Ascending aorta (tissue), 2 donors: ENCODE measurements around the gene DRD2. TPM values are rescaled to one million over a fixed set of nuclear protein-coding genes. Genes with fewer than 3 reads are reported as not detected.

Experiments
- DNase-seq, 2 donors: peaks; one replicate each; pipeline ENCODE4 v3.0.0-alpha.2; 2019; ENCODE audit warnings: low spot score in 2 of 2
- H3K27ac ChIP-seq, 2 donors: fragments of 200-600 bp; sonication (generic); one replicate each; pipeline ENCODE4 v1.5.1; 2016 to 2017; ENCODE audit warnings: mild to moderate bottlenecking in 1 of 2
- H3K27me3 ChIP-seq: fragments of 200-600 bp; sonication (generic); one replicate; pipeline ENCODE4 v1.5.1; 2017
- H3K36me3 ChIP-seq, 2 donors: fragments of 200-600 bp; sonication (generic); one replicate each; pipeline ENCODE4 v1.5.1; 2016
- H3K4me1 ChIP-seq, 2 donors: fragments of 200-600 bp; sonication (generic); one replicate each; pipeline ENCODE4 v1.5.1; 2016 to 2017; ENCODE audit warnings: mild to moderate bottlenecking in 1 of 2
- H3K4me3 ChIP-seq, 2 donors: fragments of 200-600 bp; sonication (generic); one replicate each; pipeline ENCODE4 v1.5.1; 2016 to 2017; ENCODE audit warnings: mild to moderate bottlenecking in 1 of 2
- H3K9me3 ChIP-seq, 2 donors: fragments of 200-600 bp; sonication (generic); one replicate each; pipeline ENCODE4 v1.5.1; 2016
- intact Hi-C: fragments of 100-400 bp; cut with DNase I; formaldehyde crosslinking; loops from one replicate; pipeline ENCODE4 v1.15.1; 2023
- total RNA-seq: library from RNA; depleted of rRNA; stranded (reverse); fragments of >200 nt; gene quantifications from one replicate; pipeline ENCODE4 v1.1.0, GENCODE V29; 2016
- TF ChIP-seq, protein P1 (sequence below), 3 experiments: fragments of 200-600 bp in 2 of 3; fragments of 450-650 bp in 1 of 3; sonication (generic) in 2 of 3; IDR thresholded peaks; one replicate each; pipeline ENCODE4 v1.5.1; 2016 to 2019; ENCODE audit warnings: antibody characterized with exemption in 3 of 3, mild to moderate bottlenecking in 1 of 3, moderate library complexity in 1 of 3

DRD2 gene
- total RNA-seq, 1 donor from 2014 or later, result not detected

DNA sequence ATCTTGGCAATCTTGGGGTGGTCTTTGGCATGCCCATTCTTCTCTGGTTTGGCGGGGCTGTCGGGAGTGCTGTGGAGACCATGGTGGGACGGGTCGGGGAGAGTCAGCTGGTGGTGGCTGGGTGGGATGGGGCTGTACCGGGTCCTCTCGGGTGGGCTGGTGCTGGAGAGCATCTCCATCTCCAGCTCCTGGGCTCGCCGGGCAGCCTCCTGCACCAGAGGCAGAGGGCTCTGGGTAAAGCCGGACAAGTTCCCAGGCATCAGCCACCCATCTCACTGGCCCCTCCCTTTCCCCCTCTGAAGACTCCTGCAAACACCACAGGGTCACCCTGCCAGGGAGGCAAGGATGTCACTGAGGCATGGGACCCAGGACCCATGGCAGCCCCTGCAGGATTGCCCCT lies 62.5 kb downstream of the DRD2 start:
- intact Hi-C loops, result no loop called here
- Histone ChIP-seq H3K27ac (no peak overlapping the region), H3K4me1 (no peaks in the 10 kb centered on the region), H3K4me3 (no peak overlapping the region), H3K27me3 (no peaks in the 10 kb centered on the region), H3K36me3 (no peaks in the 10 kb centered on the region), H3K9me3 (no peaks in the 10 kb centered on the region)
- no peak for DNase-seq
- TF ChIP-seq, protein P1, sequence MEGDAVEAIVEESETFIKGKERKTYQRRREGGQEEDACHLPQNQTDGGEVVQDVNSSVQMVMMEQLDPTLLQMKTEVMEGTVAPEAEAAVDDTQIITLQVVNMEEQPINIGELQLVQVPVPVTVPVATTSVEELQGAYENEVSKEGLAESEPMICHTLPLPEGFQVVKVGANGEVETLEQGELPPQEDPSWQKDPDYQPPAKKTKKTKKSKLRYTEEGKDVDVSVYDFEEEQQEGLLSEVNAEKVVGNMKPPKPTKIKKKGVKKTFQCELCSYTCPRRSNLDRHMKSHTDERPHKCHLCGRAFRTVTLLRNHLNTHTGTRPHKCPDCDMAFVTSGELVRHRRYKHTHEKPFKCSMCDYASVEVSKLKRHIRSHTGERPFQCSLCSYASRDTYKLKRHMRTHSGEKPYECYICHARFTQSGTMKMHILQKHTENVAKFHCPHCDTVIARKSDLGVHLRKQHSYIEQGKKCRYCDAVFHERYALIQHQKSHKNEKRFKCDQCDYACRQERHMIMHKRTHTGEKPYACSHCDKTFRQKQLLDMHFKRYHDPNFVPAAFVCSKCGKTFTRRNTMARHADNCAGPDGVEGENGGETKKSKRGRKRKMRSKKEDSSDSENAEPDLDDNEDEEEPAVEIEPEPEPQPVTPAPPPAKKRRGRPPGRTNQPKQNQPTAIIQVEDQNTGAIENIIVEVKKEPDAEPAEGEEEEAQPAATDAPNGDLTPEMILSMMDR (IDR thresholded peaks at IDR 0.05), result no peak

DNA sequence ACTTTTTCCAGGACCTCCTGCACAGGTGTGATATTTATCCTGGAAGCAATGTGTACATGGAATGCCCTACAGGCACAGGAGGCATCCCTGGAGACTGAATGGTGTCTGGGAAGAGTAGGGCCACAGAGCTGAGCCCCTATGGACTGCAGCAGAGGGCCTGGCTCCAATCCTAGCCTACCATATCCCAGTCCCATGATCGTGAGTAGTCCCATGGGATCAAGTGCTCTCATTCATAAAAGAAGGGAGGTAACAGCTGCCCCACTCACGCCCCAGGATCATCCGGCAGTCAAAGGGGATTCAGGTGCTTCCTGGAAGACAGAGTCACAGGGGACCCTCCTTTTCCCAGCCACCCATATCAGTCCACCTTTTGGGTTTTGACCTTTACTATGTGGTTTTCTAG lies 63.7 kb downstream of the DRD2 start:
- no peak for DNase-seq
- H3K27me3 ChIP-seq, result no peaks in the 10 kb centered on the region
- H3K27ac ChIP-seq, result no peak overlapping the region
- no peaks in the 10 kb centered on the region for H3K36me3 ChIP-seq
- TF ChIP-seq, protein P1 (IDR thresholded peaks at IDR 0.05), result no peak
- no peaks in the 10 kb centered on the region for H3K4me1 ChIP-seq
- no peak overlapping the region for H3K4me3 ChIP-seq
- intact Hi-C loops, result no loop called here
- no peaks in the 10 kb centered on the region for H3K9me3 ChIP-seq

DNA sequence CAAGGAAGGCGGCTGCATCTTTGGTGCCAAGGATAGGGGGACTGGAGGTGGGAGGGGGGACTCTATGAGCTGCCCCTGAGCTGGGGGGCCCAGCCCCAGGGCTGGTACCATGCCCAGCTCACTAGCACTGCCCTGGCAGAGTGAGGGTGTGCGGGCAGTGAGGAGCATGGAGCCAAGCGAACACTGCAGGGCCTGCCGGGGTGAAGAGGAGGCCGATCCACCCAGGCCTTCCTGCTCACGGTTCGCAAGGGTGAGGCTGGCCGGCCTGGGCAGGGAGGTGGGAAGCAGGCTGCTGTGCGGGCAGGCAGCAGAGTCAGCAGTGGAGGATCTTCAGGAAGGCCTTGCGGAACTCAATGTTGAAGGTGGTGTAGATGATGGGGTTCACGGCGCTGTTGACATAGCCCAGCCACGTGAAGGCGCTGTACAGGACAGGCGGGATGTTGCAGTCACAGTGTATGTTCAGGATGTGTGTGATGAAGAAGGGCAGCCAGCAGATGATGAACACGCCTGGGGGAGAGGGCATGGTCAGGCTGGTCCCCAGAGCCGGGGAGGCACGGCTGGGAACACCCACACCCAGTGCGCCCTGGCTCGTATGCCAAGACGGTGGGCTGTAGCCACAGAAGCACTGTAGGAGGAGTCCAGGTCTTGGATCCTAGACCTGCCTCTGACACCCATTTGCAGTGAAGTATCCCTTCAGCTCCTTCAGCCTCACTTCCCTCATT lies 64.6 kb downstream of the DRD2 start:
- intact Hi-C loops, result no loop called here
- Histone ChIP-seq H3K27me3 (no peaks in the 10 kb centered on the region), H3K27ac (no peak overlapping the region), H3K4me3 (no peak overlapping the region), H3K9me3 (no peaks in the 10 kb centered on the region), H3K4me1 (no peaks in the 10 kb centered on the region), H3K36me3 (no peaks in the 10 kb centered on the region)
- TF ChIP-seq, protein P1 (IDR thresholded peaks at IDR 0.05), result no peak
- DNase-seq, result no peak

DNA sequence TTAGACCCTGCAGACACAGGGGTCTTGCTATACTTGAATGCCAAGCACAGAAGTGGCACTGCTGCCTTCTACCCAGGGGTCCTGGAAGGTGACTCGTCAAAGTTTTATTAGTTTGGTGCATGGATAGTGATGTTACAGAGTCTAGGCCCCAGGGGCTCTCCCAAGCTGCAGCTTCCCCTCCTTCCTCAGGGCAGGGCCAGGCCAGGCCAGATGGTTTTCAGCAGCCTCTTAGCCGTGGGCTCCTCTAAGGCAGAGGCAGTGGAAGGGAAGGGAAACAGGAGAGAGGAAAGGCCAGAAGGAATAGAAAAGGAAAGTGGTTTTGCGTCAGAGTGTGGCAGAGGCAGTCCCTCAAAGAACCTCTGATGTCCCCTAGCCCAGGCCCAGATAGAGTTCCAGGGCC lies 65.7 kb downstream of the DRD2 start:
- no peak for DNase-seq
- H3K4me1 ChIP-seq, result no peaks in the 10 kb centered on the region
- TF ChIP-seq, protein P1 (IDR thresholded peaks at IDR 0.05), result no peak
- H3K27me3 ChIP-seq, result no peaks in the 10 kb centered on the region
- no peaks in the 10 kb centered on the region for H3K36me3 ChIP-seq
- no peaks in the 10 kb centered on the region for H3K9me3 ChIP-seq
- intact Hi-C loops, result no loop called here
- H3K4me3 ChIP-seq, result no peak overlapping the region
- H3K27ac ChIP-seq, result no peak overlapping the region

DNA sequence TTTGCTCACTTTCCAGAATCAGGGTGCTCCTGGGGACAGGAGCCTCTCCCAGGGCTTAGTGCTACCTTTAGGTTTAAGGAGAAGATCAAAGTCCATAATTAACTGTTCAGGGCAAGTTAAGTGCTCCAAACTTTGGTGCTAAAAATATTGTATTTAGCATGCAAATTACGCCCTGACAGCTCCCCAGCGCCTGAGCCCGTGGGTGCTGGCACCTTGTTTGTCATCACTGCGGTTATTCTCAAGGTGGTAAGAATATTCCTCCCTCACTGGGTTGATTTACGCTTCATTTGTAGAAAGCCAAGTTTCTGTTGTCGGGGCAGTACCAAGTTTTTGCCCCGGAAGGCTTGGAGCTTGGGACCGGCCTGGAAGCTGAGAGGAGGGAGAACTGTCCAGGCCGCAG lies 66.3 kb downstream of the DRD2 start:
- TF ChIP-seq, protein P1 (IDR thresholded peaks at IDR 0.05), result no peak
- Histone ChIP-seq H3K4me1 (no peaks in the 10 kb centered on the region), H3K36me3 (no peaks in the 10 kb centered on the region), H3K4me3 (no peak overlapping the region), H3K27ac (no peak overlapping the region), H3K9me3 (no peaks in the 10 kb centered on the region), H3K27me3 (no peaks in the 10 kb centered on the region)
- intact Hi-C loops, result no loop called here
- DNase-seq, result no peak

DNA sequence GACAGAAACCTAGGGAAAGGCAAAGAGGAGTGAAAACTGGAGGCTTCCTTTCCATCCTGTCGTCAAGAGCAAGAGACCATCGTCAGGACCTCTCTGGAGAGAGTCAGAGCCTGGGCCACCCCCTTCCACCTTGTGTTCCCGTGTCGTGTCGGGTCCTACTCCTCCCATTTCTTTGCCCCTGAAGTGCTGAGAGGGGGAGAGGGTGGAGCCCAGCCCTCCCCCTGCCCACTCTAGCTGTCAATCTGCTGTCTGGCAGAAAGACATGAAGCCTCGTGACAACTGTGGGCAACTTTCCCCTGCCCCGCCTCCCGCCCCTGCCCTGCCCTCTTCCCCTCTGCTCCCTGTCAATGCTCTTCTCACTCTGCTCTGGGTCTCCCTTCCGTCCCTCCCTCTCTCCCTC lies 67.0 kb downstream of the DRD2 start:
- DNase-seq, result no peak
- no peaks in the 10 kb centered on the region for H3K9me3 ChIP-seq
- H3K36me3 ChIP-seq, result no peaks in the 10 kb centered on the region
- H3K4me3 ChIP-seq, result no peak overlapping the region
- TF ChIP-seq, protein P1 (IDR thresholded peaks at IDR 0.05), result no peak
- H3K27ac ChIP-seq, result no peak overlapping the region
- no peaks in the 10 kb centered on the region for H3K27me3 ChIP-seq
- no peaks in the 10 kb centered on the region for H3K4me1 ChIP-seq
- intact Hi-C loops, result no loop called here
